DND-41 (cell line): ENCODE results near the gene CDKN2D.

Experiments
- EZH2 ChIP-seq: IDR thresholded peaks from 3 replicates; pipeline ENCODE4 v1.6.1; 2012; ENCODE audit warnings: borderline replicate concordance, low read depth, mild to moderate bottlenecking, moderate library complexity, low read length, inconsistent platforms; ENCODE audit not compliant: severe bottlenecking
- TF ChIP-seq, protein P1 (sequence below): IDR thresholded peaks from 2 replicates; pipeline ENCODE4 v1.5.1; 2012; ENCODE audit warnings: borderline replicate concordance, low read length, moderate library complexity, mild to moderate bottlenecking; ENCODE audit not compliant: poor library complexity, severe bottlenecking; ENCODE audit errors: extremely low read depth

DNA sequence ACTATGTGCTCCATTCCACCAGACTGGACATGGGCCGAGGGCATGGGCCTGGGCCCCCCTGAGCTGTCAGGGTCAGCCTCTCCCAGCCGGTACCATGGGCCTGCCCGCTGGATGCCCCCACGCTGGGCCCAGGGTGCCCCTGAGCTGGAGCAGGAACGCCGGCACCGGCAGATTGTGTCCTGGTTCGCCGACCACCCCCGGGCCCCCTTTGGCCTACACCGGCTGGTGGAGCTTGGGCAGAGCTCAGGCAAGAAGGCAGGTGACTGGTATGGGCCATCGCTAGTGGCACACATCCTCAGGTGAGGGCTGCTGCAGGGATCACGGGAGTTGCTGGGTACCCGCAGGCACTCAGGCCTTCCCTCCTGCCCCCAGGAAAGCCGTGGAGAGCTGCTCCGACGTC, 22.0 kb downstream of the CDKN2D start:
- TF ChIP-seq, protein P1, sequence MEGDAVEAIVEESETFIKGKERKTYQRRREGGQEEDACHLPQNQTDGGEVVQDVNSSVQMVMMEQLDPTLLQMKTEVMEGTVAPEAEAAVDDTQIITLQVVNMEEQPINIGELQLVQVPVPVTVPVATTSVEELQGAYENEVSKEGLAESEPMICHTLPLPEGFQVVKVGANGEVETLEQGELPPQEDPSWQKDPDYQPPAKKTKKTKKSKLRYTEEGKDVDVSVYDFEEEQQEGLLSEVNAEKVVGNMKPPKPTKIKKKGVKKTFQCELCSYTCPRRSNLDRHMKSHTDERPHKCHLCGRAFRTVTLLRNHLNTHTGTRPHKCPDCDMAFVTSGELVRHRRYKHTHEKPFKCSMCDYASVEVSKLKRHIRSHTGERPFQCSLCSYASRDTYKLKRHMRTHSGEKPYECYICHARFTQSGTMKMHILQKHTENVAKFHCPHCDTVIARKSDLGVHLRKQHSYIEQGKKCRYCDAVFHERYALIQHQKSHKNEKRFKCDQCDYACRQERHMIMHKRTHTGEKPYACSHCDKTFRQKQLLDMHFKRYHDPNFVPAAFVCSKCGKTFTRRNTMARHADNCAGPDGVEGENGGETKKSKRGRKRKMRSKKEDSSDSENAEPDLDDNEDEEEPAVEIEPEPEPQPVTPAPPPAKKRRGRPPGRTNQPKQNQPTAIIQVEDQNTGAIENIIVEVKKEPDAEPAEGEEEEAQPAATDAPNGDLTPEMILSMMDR: no peak
- no peak for TF ChIP-seq EZH2
